GM19099 (cell line): ENCODE measurements around the gene ZNF735.
"Not testable (repeated sequence)": the region's sequence is repeated elsewhere in the genome, so short reads cannot be mapped to it uniquely, and the experiment has no call there.

Source experiments
- POLR2A ChIP-seq: IDR thresholded peaks from 3 replicates; pipeline ENCODE4 v1.6.1; 2011; ENCODE audit warnings: low read depth; ENCODE audit not compliant: insufficient read length; ENCODE audit errors: extremely low read depth

ZNF735 gene

GRCh38 chr7:64206903-64207302, at the start of gene ZNF735:
Gene ZNF735 (plus strand): TSS chr7:64207203. CDS start chr7:64207203, 0 bp downstream.
- no peak for TF ChIP-seq POLR2A

GRCh38 chr7:64174328-64174727, 32.7 kb upstream of the ZNF735 start:
- TF ChIP-seq POLR2A, result no peak

- TF ChIP-seq POLR2A, result no peak
Observed at GRCh38 chr7:64174941-64175340, 32.1 kb upstream of the ZNF735 start.

GRCh38 chr7:64180989-64181388, 26.0 kb upstream of the ZNF735 start:
- TF ChIP-seq POLR2A, result no peak

DNA sequence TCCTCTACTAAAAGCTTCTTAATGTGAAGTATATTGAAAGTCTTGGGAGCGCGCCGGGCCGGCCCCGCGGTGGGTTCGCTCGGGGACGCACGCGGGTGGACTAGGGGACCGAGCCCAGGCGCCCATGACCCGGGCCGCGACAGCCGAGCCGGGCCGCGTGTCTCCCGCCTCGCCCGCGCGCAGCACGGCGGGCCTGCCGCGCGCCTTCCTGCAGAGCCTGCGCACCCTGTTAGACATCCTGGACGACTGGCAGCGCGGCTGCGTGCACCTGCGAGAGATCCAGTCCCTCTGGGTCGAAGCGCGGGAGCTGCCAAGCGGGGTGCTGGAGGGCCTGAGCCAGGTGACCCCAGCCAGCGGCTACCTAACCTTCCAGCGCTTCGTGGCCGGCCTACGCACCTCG, 25.4 kb upstream of the ZNF735 start:
- TF ChIP-seq POLR2A, result no peak

- no peak for TF ChIP-seq POLR2A
Observed at GRCh38 chr7:64182036-64182790, 24.8 kb upstream of the ZNF735 start.

- no peak for TF ChIP-seq POLR2A
Observed at GRCh38 chr7:64183126-64183742, 23.8 kb upstream of the ZNF735 start.

- TF ChIP-seq POLR2A, result no peak
Observed at GRCh38 chr7:64183827-64184372, 23.1 kb upstream of the ZNF735 start.

DNA sequence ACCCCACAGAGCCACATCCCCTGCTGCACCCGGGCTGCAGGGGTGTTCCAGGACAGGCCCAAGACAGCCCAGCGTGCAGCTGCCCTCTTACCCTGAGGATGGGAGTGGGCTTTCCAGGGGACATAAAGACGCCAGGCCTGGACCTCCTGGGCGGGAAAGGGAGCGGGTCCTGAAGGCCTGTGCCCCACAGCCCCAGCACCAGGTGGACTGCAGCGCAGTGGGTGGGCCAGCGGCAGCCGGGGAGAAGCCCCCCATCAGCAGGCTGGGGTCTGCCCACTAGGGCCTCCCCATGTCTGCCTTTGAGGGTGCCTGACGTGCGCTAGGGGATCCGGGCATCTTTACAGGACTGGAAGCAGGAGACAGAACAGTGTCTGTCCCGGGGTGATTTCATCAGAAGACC, 22.6 kb upstream of the ZNF735 start:
- no peak for TF ChIP-seq POLR2A

- TF ChIP-seq POLR2A, result no peak
Observed at GRCh38 chr7:64187408-64187807, 19.6 kb upstream of the ZNF735 start.

DNA sequence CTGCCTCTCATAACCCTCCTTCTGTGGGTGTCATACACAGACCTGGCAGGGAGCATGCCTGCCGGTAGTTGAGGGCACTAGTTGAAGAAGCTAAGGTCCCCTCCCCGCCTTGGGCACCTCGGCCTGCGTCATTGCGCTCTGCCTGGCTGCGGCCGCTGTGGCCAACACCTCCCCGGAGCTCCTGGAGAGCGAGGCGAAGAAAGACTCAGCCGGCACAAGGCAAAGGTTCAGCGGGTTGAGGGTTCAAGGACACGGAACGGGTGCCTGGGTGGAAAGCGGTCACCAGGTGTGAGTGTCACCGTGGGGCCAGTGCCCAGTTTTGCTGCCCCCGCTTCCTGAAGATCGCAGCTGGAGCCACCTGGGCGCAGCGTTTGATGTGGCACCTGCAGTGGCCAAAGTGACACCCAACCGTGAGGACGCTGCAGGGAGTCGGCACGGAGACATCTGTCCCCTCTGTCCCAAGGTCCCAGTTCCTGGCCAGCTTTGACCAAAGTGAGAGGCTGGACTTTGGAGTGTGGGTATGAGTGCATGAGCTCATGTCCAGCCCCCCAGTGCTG, 14.8 kb upstream of the ZNF735 start:
- no peak for TF ChIP-seq POLR2A

DNA sequence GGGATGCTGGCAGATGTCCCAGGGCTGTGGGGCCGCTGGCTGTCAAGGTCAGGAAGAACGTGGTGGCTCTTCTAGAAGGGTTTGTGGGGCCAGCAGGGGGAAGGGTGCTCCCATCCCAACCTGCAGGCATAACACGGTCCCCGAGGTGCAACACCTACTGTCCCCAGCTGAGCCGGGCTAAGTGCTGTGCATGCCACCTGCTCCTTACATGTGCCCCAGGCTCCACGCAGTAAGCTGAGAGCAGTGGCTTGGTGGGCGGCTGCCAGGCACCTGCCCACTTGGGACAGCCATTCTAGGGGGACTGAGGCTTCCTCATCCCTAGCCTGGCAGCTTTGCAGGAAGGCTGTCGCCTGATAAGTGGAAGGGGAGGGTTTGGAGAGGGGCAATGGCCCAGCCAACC, 14.2 kb upstream of the ZNF735 start:
- TF ChIP-seq POLR2A, result no peak

DNA sequence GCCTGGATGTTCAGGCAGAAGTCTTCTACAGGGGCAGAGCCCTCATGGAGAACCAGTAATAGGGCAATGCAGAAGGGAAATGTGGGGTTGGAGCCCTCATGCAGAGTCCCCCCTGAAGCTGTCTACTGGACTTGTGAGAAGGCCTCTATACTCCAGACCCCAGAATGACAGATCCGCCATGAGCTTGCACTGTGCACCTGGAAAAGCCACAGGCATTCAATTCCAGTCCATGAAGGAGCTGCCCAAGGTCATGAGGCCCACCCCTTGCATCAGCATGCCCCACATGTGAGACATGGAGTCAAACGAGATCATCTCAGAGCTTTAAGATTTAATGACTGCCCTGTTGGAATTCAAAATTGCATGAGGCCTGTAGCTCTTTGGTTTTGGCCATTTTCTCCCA, 16.4 kb downstream of the ZNF735 start:
- no peak for TF ChIP-seq POLR2A

GRCh38 chr7:64228174-64228573, 21.2 kb downstream of the ZNF735 start, which contains the start of gene ZNF679:
Gene ZNF679 (plus strand): TSS chr7:64228474. CDS start chr7:64249118, 20,644 bp downstream.
- TF ChIP-seq POLR2A, result not testable (repeated sequence)

GRCh38 chr7:64266341-64266919, 59.4 kb downstream of the ZNF735 start:
- no peak for TF ChIP-seq POLR2A
